Activated T-helper 1 cell treated with Interleukin-2 at 50 U/mL for 16 hours (primary cell): ENCODE results near the gene SIAH3.

ENCODE experiments used
- DNase-seq: peaks from one replicate; pipeline ENCODE4 v3.0.0-alpha.2; 2020; ENCODE audit warnings: low read depth

Gene SIAH3

DNA sequence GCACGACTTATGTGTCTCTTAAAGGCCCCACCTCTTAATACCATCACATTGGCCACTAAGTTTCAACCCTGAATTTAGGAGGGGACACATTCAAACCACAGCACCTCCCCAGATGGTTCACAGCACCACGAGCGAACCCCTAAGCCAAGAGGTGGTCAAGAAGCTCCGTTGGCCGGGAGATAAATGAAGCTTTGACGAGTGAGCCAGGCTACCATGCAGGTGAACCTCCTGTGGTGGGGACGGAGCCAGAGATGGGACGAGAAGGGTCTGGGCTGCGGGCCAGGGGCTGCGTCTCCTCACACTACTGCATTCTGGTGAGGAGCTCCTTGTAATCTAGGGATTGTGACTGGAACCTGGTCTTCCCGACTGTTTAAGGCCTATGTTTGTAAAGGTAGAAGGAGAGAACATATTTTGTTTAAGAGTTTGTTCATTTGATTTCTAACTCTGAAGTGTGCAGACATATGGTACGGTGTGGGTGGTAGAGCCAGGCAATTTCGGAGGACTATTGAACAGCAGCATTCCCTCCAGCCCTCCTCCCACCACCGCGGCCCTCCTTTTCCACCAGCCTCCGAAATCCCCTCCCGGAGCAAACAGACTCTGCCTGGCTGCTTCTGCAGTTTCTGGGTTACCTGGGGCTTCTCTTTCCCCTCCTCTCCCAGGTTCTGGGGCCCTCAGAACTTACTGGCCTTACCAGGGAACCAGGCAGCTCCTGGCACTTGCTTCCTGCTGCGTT is 31.3 kb downstream of the SIAH3 start:
- no peak for DNase-seq

DNA sequence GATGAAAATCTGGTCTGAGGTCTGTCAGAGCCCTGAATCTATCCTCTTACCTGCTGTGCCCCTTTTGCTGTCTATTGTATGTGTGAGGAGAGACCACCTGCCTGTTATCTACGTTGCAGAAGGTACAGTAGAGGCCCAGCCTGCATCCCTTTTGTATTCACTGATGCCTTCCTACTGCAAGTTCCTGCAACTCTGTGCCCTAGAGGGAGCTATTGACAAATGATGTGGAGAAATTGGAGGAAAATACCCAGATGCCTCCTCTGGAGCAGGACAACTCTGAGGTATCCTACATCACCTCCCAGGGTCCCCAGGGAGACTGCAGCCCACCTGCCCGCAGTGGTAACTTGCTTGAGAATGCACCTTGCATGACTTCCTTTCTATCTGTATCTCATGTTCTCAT is 33.7 kb downstream of the SIAH3 start:
- DNase-seq = no peak

- DNase-seq = no peak
These were observed 35.1 kb downstream of the SIAH3 start for GRCh38 chr13:45816427-45816826.

GRCh38 chr13:45812695-45813372 is 38.7 kb downstream of the SIAH3 start:
- no peak for DNase-seq

DNA sequence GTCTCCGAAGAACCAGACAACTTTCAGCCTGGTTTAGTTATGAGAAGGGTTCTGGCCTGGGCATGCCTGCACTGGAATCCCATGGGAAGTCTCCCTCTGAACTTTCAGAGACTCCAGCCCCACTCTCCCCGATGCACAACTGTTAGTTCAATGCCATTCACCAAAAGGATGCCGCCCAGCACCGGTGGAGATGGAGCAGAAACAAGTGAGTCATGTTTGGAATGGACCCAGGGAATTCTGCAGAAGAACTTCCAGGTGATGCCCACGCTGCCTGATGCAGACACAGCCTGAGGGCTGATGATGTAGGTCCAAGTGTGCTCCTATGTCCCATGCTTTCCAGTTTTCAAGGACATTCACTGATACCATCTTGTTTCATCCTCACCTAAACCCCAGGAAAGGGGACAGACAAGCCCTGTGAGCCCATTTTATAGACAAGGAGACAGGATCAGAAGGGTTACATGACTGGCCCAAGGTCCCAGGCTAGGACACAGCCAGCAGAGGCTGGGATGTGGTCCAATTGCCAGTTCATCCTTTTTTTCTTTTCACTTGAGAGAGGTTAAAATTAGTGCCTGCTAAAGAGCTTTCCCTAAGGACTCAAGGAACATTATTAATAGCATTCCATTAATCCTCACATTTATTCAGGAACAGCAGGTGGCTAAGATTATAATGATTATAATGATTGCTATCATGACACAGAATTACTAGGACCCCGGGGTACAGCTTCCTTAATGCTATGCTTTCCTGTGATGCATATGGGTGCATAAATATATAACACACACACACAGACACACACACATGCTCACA is 39.5 kb downstream of the SIAH3 start:
- DNase-seq = no peak

DNA sequence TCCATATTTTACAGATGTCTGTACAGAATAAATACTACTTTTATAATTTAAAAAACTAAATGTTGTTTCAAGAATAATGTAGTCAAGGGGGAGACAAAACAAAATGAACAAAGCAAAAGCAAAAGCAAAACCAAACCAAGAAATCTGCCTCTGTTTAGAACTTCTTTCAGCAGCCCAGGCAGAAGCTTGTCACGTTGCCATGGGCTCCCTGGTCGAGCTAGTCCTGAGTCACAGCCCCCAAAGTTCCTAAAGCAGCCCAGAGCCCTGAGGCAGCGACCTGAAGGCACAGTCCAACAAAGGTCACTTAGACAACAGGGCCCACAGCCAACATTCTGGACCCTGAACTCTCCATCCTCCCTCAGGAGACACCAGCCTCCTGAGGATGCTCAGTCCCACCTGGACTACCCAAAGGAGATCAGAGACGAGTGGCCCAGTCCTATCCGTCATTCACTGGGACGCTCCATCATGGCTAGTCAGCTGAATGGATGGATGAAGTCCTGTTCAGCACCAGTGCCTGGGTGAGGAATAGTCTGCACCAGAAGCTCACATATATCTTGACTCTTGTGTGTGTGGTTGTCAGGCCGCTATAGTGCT is 41.7 kb downstream of the SIAH3 start:
- no peak for DNase-seq

GRCh38 chr13:45808925-45809324 is 42.6 kb downstream of the SIAH3 start:
- DNase-seq = no peak

GRCh38 chr13:45807520-45808099 is 43.9 kb downstream of the SIAH3 start:
- DNase-seq = no peak

GRCh38 chr13:45800485-45800884 is 51.1 kb downstream of the SIAH3 start:
- DNase-seq = no peak

DNA sequence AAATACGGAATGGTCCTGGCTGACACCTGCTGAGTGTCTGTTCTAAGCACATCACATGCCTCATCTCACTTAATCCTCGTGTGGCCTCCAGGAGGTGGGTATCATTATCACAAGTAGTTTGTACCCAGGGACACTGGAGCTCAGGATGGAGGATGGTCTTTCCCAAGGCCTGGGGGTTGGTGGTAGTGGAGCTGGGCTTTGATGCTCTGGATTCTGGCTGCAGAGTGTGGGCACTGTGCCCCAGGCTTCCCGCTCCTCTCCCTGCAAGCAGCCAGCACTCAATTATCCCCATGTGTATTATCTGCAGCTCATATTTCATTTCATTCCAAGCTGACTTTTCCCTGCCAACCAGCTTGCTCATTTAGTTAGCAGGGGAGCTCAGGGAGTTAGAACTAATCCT is 52.1 kb downstream of the SIAH3 start:
- no peak for DNase-seq

DNA sequence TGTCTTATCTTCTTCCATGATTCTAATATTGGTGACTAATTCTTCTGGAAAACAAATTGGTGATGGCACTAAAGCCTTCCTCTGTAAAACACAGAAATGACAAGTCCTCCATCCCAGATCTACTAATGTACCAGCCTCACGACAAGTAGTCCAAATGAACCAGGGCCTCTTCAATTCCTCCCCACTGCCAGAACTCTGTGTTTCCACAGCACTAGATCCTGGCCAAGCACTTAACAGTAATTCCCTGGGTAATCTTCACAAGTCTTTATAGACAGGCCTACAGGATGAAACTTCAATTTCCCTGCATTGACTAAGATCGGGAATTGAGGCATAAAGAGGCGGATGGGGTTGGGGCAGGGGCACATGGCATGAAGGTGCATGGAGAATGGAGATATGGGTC is 52.7 kb downstream of the SIAH3 start:
- no peak for DNase-seq

DNA sequence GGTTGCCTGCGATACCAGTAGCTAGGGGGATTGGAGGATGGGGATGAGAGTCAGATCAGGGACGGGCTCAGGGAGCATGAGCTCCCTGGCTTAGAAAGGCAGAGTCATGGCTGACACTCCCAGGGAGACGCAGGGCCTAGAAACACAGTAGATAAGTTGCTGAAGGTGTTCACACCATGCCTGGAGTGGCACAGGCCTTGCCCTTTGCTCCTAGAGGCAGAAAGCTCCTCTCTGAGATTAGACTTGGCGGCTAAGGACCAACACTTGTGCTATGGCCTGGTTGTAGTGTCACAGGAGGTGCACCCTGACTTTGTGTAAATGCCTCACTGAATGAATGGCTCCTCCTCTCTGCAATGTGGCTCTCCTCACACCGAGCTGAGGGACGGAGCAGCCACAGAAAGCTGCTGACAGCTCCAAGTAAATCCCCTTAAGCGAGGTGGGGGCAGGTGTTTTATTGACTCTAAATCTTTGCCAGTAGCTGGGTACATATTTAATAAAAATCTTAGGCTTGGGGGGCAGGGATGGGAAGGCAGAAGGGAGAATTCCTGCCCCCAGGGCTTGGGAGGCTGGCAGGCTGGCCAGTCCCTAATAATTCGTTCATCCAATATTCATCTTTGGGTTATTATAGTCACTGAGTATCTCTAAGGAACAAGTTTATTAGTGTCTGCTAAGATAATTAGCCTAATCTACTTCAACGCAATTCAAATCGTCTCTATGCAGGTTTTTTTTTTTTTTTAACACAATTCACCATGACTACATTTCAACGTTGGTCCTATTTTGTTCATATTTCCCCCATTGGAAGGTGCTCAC is 54.9 kb downstream of the SIAH3 start:
- DNase-seq = no peak

DNA sequence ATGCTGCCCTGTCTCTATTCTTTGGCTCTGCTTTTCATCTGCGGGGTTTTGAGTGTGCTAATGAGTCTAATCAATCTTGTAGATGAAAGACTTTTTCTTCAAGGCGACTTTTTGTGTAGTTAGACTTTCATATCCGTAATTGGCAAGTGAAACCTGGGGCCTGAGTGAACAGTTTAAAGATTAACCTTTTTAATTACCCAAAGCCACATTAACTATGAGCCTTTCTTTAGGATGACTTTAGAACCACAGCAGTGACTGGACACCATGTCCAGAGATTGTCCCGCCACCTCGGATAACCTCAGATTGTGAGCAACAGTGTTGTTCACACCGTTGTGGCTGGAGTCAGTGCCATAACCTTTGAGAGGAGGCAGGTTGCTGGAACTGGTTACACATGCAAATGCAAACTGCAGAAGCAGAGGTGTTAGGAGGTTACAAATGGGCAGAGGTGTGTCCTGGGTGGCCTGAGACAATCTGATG is 58.7 kb downstream of the SIAH3 start:
- DNase-seq = no peak

GRCh38 chr13:45788011-45788410 is 63.5 kb downstream of the SIAH3 start:
- no peak for DNase-seq

GRCh38 chr13:45787346-45787745 is 64.2 kb downstream of the SIAH3 start:
- no peak for DNase-seq

DNA sequence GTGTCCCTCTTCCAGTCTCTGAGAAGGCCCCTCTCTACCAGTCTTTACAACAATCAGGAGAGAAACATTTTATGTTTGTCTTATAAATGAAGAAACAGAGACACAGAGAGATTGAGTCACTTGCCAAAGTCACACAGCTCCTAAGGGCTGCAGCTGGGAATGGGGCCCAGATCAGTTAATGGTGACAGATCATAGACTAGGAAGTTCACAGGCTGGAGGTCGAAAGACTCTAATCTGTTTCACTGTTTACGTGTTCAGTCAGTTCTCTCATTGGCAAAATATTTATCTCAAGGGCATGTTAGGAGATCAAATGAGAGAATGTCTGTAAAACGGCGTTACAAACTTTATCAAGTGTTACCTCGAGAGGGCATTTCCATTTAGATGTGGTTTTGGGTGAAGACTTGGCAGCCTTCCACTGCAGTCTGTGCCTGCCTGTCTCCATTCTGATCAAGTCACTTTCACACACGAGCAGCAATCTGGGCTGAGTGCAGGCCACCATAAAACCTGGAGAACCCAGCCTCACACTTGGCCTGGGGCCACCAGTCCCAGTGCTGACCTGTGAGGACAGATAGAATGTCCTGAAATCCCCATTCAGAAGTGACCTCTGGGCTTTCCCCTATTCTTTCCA is 65.1 kb downstream of the SIAH3 start:
- no peak for DNase-seq

DNA sequence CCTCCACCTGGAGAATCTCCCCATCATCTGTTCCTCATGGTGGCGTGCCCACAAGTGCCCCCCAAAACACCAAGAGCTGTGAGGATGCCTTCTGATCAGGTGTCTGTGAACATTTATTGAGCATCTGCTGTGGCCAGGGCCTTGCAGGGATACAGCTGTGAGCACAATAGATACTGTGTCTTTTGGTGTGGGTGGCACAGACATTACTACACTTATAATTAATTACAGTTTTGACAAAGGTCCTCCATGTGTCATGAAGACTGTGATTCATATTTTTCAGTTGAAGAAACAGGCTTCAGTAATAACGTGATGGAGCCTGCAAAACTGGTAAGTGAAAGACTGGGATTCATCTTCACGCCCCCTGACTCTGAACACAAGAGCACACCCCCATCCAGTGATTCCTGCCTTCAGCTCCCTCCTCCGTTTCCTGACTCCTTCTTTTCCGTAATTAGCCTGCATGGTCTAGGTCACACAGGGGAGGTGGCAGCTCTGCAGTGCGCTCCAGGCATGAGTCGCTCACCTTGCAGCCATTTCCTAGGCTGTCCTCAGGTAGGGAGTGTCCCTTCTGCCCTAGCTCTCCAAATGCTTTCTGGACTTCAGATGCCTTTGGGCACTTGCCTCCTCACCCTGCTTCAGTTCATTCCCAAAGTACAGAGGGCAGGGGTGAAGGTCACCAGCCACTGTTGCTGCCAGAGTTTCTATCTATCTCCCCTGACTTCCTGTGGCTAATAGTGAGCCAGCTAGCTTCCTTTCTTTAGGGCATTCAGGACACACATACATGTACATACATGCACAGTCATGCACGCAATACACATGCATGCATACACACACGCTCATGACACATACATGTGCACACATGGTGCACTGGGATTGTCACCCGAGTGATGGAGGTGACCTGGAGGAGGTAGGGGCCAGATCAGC is 66.5 kb downstream of the SIAH3 start:
- no peak for DNase-seq

DNA sequence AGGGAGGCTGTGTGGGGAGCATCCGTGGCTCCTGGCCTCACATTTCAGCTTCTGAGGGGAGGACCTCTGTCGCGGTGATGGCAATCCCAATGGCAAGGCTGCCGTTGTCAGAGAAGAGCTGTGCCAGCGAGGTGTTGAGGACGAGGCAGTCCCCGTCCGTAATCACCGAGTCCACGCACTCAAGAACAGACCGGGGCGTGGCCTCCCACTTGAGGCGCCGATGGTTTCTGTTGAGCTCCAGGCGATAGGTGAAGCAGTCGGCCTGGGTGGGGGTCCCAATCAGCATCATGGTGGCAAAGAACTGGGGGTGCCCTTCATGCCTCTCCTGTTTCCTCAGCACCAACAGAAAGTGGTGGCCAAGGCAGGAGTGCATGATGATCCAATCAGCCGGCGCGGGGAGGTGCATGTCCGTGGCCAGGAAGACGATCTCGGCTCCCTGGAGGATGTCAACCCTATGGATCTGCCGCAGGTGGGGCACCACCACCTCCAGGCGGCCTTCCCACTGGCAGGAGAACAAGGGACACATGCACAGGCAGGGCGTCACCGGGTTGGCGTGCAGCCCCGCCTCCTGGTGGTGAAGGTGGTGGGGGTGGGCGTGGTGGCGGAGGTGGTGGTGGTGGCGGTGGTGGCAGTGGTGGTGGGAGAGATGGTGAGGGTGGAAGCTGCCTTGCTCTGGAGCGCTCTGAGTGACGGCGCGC is 68.1 kb downstream of the SIAH3 start:
- no peak for DNase-seq
